ENCODE results near the gene TWF2.

The TWF2 gene

DNA sequence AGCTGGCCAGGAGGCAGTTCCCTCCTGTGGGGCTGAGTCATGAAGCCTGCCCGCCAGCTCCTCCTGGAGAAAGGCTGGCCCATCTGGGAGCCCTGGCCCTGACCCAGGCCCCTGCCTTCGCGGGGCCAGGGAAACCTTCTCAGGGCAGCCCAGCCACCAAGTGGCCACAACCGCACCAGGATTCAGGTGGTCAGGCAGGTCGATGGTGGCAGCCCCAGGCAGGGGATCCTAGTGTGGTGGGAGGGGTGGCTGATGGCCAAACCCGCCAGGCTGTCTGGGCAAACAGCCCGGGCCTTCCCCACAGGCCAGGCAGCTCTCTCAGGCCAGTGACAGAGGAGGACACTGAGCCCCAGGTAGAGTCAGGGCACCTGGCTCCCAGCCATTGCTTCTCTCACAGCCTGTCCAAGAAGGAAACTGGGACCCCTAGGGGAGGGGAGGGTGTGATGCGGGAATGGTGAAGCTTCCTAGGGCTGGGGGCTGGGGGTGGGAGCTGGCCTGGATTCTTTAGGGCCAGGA is 1.2 kb downstream of the TWF2 start:
- no peak for DNase-seq (ENCODE audit: low read depth)

DNA sequence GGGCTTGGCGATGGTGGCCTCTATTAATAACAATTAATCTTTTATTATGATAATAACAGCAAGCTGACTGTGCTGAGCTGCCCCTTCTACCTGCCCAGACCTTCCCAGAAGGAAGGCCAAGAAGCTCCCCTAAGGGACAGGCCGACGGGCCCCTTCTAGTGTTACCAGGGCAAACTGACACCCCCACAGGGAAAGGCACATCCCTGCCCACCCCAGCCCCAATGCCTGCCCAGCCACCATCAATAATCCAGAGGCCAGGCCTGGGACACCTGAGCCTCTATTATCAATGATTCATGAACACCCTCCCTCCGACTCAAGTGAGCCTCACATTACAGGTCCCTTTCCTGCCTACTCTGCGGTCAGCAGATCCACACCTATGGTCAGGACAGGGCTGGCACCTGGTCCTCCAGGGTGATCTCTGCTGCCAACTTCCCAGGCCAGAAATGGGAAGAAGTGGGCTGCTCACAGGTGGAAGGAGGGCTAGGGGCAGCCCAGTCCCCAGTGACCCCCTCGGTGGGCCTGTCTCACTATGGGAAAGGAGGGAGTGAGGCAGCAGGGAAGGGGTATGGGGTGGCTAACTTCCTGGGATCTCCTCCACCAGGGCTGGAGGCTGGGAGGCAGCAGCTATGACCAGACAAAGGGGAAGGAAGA is 1.8 kb downstream of the TWF2 start:
- DNase-seq (ENCODE audit: low read depth): no peak

- no peak for DNase-seq (ENCODE audit: low read depth)
These were observed 2.5 kb downstream of the TWF2 start for GRCh38 chr3:52236424-52236886.

DNA sequence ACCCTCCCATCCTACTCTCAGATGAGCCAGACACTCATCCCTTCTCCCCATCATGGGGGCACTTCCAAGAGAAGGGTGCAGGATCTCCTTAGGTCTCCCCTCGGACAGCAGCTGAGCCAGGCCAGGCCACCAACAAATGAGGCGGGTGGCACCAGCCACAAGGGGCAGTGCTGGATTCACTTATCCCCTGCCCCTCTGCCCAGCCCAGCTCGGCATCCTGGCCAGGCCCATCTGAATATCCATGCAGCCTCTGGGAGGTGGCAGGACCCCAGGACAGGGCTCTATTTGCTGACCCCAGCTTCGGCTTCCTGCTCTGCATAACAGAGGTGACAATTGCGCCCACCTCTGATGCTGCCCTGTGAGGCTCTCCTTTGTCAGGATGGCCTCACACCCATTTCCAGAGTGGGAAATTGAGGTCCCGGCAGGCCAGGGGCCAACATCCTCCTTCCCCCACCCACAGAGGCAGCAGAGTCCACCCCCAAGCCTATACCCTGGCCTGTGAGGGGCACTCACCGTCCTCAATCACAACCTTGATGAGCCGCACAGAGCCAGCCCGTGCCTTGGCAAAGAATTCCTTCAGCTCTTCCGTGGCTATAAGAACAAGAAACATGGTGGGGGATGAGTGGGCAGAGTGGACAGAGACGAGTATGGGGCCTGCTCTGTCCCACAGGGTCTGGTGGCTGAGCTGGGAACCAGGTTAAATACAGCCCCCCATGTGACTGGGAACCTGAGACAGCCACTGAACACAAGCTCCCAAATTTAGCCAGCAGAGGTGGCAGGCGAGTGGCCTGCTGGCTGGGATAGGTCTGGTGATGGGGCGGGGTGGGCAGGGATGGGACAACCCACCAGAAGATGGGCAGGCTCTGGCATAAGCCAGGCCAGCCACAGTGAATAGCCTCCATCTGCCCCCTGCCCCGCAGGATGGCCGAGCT is 4.2 kb downstream of the TWF2 start:
- no peak for DNase-seq (ENCODE audit: low read depth)

- DNase-seq (ENCODE audit: low read depth): no peak
These were observed 5.0 kb downstream of the TWF2 start for GRCh38 chr3:52233968-52234367.

DNA sequence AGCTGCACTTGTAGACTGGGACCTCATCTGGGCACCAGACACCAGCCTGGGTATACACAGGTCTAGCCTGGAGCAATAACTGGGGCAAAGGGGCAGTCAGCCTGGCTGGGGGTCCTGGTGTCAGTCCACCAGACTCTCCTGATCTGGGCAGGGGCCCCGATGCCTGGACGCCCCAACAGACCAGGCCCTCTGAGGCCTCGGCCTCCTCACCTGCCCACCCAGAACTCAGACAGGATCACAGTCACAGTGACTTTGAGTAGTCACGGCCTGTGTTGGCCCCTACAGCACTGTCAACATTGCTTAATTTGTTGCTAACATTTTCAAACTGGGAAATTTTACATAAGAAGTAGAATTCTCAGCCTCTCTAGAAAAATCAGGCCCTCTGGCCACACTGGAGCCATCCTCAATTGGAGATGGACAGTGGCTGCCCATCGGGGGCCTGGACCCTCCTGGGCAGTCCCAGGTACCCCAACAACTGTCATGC is 5.8 kb downstream of the TWF2 start:
- no peak for DNase-seq (ENCODE audit: low read depth)

DNA sequence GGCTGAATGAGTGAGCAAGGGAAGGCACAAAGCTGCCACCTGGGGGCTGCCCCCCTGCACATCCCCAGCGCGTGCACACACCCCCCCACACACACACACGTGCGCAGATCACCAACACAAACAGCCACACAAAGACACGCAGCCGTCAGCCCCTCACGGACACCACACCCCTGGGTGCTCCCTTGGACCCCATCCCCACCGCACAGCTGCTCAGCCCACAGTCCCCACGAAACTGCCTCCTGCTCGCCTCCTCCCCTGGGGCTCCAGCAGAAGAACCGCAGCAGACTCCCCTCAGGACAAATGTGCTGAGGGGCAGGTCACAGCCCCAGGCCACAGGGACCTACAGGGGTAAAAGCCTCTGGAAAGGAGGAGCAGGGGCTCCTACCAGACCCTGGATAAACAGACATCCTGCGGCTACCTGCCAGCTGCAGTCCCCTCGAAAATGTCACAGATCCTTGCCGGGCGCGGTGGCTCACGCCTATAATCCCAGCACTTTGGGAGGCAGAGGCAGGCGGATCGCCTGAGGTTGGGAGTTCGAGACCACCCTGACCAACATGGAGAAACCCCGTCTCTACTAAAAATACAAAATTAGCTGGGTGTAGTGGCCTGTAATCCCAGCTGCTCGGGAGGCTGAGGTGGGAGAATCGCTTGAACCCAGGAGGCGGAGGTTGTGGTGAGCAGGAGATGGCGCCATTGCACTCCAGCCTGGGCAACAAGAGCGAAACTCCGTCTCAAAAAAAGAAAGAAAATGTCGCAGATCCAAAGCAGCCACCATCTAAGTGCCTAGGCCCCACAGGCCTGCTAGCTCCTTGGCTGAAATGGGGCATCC is 6.5 kb downstream of the TWF2 start:
- DNase-seq (ENCODE audit: low read depth): no peak

GRCh38 chr3:52231502-52232278 is 7.3 kb downstream of the TWF2 start:
- peak; percentile 82 for DNase-seq (ENCODE audit: low read depth)

DNA sequence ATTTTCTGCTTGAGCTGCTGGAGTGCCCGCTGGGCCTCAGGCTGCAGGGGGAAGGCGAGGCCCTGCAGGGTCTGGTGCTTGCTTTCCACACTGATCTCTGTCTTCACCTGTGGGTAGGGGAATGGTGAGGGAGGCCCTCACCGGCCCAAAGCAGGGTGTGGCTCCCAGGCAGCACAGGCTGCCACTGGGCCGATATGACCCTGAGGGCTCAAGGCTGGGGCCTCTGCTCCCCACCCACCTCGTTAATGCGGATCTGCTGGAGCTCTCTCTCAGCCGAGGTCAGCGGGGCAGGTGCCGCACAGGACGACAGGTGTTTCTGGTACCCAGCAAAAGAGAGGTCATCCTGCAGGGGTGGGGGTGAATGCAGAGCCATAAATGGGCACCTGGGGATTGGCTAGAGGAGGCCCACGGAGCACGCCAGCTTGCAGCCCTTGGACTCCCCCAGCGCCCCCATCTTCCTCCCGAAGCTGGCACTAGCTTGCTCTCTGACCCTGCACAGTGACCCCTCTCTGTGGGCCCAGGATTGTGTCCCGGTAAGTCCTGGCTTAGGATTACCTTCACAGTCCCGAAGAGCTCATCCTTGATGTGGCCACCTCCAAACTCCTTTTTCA is 8.0 kb downstream of the TWF2 start:
- no peak for DNase-seq (ENCODE audit: low read depth)

GRCh38 chr3:52230461-52230860 is 8.5 kb downstream of the TWF2 start:
- no peak for DNase-seq (ENCODE audit: low read depth)

GRCh38 chr3:52229656-52230055 is 9.3 kb downstream of the TWF2 start:
- DNase-seq (ENCODE audit: low read depth): no peak

- no peak for DNase-seq (ENCODE audit: low read depth)
These were observed 10.1 kb downstream of the TWF2 start for GRCh38 chr3:52228751-52229291.

DNA sequence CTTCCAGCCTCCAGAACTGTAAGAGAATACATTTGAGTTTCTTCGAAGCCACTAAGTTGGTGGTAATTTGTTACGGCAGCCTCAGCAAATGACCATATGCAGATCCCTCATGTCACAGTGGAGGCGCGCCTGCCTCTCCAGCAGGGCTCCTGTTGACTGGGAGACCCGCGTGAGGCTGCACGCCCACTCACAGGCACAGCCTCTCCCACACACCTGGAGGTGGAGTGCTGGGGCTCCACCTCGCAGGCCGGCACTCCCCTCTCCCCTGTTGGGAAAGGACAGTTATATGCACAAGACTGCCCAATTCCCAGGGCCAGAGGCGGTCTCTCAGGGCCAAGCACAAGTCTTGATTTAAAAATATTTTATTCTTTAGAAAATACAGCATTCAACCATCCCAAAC is 10.7 kb downstream of the TWF2 start:
- DNase-seq (ENCODE audit: low read depth): no peak

DNA sequence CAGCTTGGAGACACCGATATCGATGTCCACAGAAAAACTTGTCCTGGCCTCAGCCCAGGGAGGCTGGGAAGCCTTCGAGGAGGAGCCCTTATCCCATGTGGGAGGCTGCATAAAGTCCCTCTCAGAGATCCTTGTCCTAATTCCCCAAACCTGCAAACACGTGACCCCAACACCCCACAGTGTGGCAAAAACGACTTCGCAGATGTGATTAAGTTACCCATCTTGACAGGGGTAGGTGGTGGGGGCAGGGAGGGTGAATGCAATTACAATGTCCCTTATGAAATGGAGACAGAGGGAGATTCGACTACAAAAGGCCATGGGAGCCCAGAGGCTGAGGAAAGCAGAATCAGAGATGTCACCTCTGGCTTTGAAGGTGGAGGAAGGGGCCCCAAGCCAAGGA is 11.2 kb downstream of the TWF2 start:
- DNase-seq (ENCODE audit: low read depth): no peak

DNA sequence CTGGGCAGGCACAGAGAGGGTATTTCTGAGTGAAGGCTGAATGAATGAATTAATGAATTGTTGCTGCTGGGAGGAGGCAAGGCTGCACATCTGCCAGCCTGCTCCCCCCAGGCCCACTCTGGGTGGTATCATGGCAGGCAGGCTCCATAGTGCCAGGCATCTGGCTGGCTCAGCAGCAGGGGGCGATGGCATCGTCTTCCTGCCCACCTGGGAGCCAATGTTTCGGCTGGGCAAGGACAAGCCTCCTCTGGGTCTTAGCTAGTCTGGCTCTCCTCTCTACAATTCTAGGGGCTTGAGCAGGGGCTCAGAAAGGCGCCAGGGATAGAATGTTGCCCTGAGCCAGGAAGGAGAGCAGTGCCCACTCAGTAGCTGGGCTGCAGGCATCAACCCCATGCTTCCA is 11.8 kb downstream of the TWF2 start:
- no peak for DNase-seq (ENCODE audit: low read depth)

GRCh38 chr3:52226229-52226817 is 12.6 kb downstream of the TWF2 start:
- DNase-seq (ENCODE audit: low read depth): no peak

GRCh38 chr3:52225452-52226228 is 13.3 kb downstream of the TWF2 start, which contains the start of gene TLR9:
Gene TLR9, minus strand, starts transcription at chr3:52225645. Its CDS starts 116 bp downstream, at chr3:52225529.
- no peak for DNase-seq (ENCODE audit: low read depth)

DNA sequence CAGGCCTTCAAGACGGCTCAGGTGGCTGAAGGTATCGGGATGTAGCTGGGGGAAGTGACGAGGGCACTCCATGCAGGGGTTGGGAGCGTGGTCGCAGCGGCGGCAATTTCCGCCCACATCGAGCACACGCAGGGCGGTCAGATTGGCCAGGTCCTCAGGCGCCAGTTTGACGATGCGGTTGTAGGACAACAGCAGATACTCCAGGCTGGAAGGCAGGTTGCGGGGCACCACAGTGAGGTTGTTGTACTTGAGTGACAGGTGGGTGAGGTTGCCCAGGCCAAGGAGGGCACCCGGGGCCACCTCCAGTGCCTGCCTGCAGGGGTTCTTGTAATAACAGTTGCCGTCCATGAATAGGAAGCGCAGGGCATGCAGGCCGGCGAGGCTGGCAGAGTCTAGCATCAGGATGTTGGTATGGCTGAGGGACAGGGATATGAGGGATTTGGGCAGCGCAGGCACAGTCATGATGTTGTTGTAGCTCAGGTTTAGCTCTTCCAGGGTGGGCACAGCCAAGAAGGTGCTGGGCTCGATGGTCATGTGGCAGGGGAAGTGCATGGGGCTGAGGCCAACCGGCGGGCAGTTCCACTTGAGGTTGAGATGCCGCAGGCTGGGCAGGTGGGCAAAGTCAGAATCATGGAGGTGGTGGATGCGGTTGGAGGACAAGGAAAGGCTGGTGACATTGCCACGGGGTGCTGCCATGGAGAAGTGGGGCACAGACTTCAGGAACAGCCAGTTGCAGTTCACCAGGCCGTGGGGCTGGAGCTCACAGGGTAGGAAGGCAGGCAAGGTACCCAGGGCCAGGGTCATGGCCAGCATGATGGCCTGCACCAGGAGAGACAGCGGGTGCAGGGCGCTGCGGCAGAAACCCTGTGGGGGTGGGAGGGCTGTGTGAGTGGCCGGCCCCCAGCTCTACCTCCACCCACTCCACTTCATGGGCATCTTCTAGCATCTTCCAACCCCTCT is 15.2 kb downstream of the TWF2 start:
- DNase-seq (ENCODE audit: low read depth): no peak
